Stimulated activated memory B cell treated with anti-CD40 and anti-IgM and Interleukin-4, amounts not matched to agents 10 μg/mL and 1 μg/mL and 100 μg/mL, for 72 hours (primary cell): ENCODE measurements around the gene CYP2U1.
A peak's percentile ranks its signal among the peaks of the same experiment; 100 is the strongest.
"Not testable (repeated sequence)": the region's sequence is repeated elsewhere in the genome, so short reads cannot be mapped to it uniquely, and the experiment has no call there.

ENCODE experiments used
- ATAC-seq: fragments of 150-1000 bp; cut with Tn5 transposase; 2 replicates; pipeline ENCODE4 v1.10.0; 2021
- H3K27ac Mint-ChIP-seq: one replicate; pipeline ENCODE4 v1.8.0; 2022; ENCODE audit warnings: mild to moderate bottlenecking, mixed read lengths
- H3K27me3 Mint-ChIP-seq: one replicate; pipeline ENCODE4 v1.8.0; 2022; ENCODE audit warnings: mixed read lengths
- H3K36me3 Mint-ChIP-seq: one replicate; pipeline ENCODE4 v1.8.0; 2022; ENCODE audit warnings: mixed read lengths
- H3K4me1 Mint-ChIP-seq: one replicate; pipeline ENCODE4 v1.8.0; 2022; ENCODE audit warnings: mixed read lengths
- H3K4me3 Mint-ChIP-seq: one replicate; pipeline ENCODE4 v1.8.0; 2022; ENCODE audit warnings: mild to moderate bottlenecking, moderate library complexity, mixed read lengths
- H3K9me3 Mint-ChIP-seq: one replicate; pipeline ENCODE4 v1.8.0; 2022; ENCODE audit warnings: mixed read lengths

Gene CYP2U1

DNA sequence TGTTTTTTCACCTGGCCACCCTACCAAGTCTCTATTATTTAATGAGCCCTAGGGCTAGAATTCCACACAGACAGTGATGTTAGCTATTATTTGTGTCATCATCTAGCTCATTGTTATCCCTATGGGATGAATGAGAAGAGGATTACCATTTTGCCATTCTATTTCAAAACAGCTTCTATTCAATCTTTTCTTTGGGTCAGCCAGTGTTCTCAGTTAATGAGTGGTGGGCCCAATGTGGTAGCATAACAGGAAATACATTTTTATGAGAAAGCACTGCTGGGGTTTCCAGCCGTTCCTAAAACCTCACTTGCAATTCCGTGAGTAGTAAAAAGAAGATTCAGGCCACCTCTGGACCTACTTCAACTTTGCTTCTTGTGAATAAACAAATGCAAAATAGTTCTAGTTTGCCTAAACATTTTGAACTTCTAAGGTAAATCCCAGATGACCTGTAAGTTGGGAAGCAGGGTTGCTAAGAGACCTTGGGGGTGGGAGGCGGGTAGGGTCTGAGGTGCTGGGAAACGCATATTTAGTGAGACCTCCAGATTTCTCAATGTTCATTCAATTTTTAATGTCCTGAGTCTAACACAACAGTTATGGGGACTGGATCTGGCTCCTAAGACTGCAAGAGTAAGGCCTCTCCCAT lies 24.8 kb upstream of the CYP2U1 start:
- H3K9me3 Mint-ChIP-seq, result peaks cover 5% of the 10 kb centered on the region
- no peak overlapping the region for H3K27ac Mint-ChIP-seq
- peaks cover 23% of the 10 kb centered on the region for H3K27me3 Mint-ChIP-seq
- ATAC-seq, result no peak
- H3K4me1 Mint-ChIP-seq, result no peaks in the 10 kb centered on the region
- H3K36me3 Mint-ChIP-seq, result peaks cover 6% of the 10 kb centered on the region
- no peak overlapping the region for H3K4me3 Mint-ChIP-seq

DNA sequence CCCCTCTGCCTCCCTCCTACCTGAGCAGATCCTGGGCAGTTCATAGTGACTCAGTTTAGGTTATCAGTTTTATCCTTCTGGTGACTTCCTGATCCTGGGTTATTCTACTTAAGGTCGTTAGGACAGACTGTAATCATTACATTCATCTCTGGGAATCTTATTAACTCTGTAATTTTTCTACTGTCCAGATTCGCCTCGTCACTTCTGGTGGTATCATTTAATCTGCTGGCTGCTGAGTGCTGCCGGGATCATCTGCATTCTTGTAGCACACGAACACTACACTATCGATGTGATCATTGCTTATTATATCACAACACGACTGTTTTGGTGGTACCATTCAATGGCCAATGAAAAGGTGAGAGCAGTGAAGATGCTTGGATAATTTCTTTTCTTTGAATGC lies 23.0 kb upstream of the CYP2U1 start:
- Mint-ChIP-seq H3K36me3 (peaks cover 6% of the 10 kb centered on the region), H3K9me3 (peaks cover 5% of the 10 kb centered on the region), H3K27me3 (peaks cover 5% of the 10 kb centered on the region), H3K27ac (no peak overlapping the region), H3K4me3 (no peak overlapping the region), H3K4me1 (no peaks in the 10 kb centered on the region)
- no peak for ATAC-seq

DNA sequence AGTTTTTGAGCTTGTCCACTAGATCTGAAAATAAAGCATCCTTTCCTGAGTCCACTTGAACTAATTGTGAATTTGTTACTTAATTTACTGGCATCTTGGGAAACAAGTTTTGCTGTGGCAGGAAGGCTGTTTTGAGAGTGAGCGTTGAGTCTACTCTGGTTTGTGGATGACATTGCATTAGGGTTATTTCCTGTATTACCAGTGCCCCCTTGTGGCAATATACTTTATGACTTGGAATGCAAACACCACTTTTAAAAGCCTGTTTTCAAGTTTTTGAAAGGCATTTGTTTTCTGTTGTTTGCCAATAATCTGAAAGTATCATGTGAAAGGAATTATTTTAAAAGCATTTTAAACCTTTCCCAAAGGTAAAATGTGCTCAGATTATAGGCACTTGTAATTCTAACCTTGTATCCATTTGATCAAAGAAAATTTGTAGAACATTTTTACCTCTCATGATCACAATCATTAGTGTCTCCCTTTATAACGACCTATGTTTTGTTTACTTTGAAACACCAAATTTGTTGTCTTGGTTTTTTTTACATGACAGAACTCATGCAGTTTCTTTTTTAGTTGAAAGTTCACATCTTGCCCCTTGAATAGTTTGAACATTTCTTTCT lies 18.0 kb upstream of the CYP2U1 start:
- Mint-ChIP-seq H3K4me1 (no peaks in the 10 kb centered on the region), H3K27ac (no peak overlapping the region), H3K4me3 (no peak overlapping the region), H3K27me3 (no peaks in the 10 kb centered on the region), H3K9me3 (no peaks in the 10 kb centered on the region), H3K36me3 (peaks cover under 1% of the 10 kb centered on the region)
- peak; percentile 68 for ATAC-seq

DNA sequence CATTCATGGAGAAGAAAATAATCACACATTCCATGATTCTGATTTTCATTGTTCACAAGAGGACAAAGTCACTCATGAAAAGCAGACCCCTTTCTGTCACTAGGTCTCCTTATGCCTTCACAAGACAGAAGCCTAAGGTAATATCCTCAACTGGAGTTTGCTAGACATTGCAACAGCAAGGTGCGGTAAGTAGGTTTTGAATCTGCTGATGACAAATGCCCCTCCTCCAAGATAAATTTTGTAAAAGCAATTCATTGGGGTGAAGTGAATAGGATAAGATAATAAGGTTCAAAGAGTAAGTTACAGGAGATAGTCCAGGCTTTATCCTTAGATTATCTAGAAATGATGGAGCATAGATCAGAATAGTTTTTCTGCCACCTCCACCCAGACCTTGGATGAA lies 16.1 kb upstream of the CYP2U1 start:
- H3K27me3 Mint-ChIP-seq, result no peaks in the 10 kb centered on the region
- no peaks in the 10 kb centered on the region for H3K9me3 Mint-ChIP-seq
- H3K4me3 Mint-ChIP-seq, result no peak overlapping the region
- no peak overlapping the region for H3K27ac Mint-ChIP-seq
- peaks cover 6% of the 10 kb centered on the region for H3K36me3 Mint-ChIP-seq
- no peaks in the 10 kb centered on the region for H3K4me1 Mint-ChIP-seq
- ATAC-seq, result no peak

DNA sequence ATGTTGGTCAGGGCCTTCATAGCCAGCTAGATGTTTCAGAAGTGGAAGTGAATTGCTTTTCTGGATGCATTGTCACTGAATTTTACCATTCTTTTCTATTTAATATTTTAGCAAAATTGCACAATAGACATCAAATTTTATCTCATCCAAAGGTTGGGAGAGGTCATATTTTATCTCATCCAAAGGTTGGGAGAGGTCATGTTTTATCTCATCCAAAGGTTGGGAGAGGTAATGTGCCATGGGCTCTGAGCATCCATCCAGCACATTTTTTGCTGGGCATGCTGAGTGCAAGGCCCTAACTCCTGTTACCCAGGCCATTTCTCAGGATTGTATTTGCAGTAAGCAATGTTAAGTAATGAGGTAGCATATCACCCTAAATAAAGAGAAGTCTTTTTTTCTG lies 14.7 kb upstream of the CYP2U1 start:
- Mint-ChIP-seq H3K27ac (no peak overlapping the region), H3K36me3 (peaks cover 6% of the 10 kb centered on the region), H3K9me3 (no peaks in the 10 kb centered on the region), H3K4me1 (no peaks in the 10 kb centered on the region), H3K4me3 (no peak overlapping the region), H3K27me3 (no peaks in the 10 kb centered on the region)
- no peak for ATAC-seq

DNA sequence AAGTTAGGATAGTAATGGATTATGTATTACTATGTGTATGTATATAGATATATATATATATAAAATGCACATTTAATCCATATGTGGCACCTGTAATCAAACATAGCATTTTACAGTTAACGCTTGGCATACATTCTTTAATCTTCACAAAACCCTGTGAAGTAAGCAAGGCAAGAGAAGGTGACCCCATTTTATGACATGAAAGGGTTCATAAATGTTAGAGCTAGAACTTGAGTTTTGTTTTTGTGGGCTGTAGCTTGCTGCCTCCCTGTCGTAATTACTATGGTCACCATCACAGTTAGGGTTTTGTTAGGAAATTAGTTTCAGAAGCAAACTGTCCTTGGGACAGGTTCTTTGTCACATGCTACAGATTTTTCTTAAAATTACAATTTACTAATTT lies 13.8 kb upstream of the CYP2U1 start:
- Mint-ChIP-seq H3K9me3 (no peaks in the 10 kb centered on the region), H3K27ac (no peak overlapping the region), H3K36me3 (peaks cover 6% of the 10 kb centered on the region), H3K27me3 (no peaks in the 10 kb centered on the region), H3K4me1 (no peaks in the 10 kb centered on the region), H3K4me3 (no peak overlapping the region)
- no peak for ATAC-seq

DNA sequence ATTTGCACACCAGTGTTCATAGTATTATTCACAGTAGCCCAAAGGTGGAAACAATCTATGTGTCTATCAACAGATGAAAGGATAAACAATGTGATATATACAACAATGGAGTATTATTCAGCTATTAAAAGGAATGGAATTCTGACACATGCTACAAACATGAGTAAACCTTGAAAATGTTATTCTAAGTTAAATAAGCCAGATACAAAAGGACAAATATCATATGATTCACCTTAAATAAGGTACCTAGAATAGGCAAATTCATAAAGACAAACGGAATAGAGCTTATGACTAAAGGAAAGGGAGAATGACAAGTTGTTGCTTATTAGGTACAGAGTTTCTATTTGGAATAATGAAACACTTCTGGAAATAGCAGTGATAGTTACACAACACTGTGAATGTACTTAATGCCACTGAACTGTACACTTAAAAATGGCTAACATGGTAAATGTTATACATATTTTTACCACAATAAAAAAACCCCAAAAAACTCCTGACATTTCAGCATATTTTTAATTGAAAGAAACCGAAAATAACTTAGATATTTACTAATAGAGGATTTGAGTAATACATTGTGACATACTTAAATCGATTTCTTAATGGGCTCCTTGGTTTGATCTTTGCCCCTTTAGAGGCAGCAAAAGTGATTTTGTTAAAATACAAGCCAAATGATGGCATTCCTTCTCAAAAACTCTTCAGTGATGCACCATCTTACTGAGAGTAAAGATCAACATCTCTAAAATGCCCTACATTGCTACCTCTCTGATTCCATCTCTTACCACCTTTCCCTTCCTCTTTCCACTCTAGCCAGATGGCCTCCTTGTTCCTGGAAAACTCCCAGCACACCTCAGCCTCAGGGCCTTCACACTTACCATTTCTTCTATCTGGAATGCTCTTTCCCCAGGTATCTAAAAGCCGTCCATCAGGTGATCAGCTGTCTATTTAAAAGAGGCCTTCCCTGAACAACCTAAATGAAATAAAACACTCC lies 8.6 kb upstream of the CYP2U1 start:
- Mint-ChIP-seq H3K9me3 (no peaks in the 10 kb centered on the region), H3K27ac (no peak overlapping the region), H3K4me1 (no peaks in the 10 kb centered on the region), H3K36me3 (peaks cover 6% of the 10 kb centered on the region), H3K4me3 (no peak overlapping the region), H3K27me3 (no peaks in the 10 kb centered on the region)
- no peak for ATAC-seq

DNA sequence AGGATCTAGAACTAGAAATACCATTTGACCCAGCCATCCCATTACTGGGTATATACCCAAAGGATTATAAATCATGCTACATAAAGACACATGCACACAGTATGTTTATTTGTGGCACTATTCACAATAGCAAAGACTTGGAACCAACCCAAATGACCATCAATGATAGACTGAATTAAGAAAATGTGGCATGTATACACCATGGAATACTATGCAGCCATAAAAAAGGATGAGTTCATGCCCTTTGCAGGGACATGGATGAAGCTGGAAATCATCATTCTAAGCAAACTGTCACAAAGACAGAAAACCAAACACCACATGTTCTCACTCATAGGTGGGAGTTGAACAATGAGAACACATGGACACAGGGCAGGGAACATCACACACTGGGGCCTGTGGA lies 5.6 kb upstream of the CYP2U1 start:
- not testable (repeated sequence) for H3K9me3 Mint-ChIP-seq, H3K4me3 Mint-ChIP-seq, H3K27me3 Mint-ChIP-seq, H3K36me3 Mint-ChIP-seq, H3K4me1 Mint-ChIP-seq, H3K27ac Mint-ChIP-seq, ATAC-seq

DNA sequence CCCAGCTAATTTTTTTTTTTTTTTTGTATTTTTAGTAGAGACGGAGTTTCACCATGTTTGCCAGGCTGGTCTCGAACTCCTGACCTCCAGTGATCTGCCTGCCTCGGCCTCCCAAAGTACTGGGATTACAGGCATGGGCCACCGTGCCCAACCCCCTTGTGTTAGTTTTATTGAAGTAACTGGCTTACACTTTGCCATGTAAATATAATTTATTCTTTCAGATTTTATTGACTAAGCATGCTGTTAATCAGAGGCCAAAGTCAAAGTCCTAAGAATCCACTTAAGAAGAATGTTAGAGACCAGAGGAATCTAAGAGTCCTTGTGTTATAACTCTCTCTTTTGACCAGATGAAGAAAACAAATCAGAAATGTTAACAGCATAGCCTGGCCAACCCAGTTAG lies 4.5 kb upstream of the CYP2U1 start:
- not testable (repeated sequence) for H3K9me3 Mint-ChIP-seq, H3K27ac Mint-ChIP-seq, ATAC-seq, H3K4me3 Mint-ChIP-seq, H3K36me3 Mint-ChIP-seq, H3K27me3 Mint-ChIP-seq
- peaks cover 10% of the 10 kb centered on the region for H3K4me1 Mint-ChIP-seq

DNA sequence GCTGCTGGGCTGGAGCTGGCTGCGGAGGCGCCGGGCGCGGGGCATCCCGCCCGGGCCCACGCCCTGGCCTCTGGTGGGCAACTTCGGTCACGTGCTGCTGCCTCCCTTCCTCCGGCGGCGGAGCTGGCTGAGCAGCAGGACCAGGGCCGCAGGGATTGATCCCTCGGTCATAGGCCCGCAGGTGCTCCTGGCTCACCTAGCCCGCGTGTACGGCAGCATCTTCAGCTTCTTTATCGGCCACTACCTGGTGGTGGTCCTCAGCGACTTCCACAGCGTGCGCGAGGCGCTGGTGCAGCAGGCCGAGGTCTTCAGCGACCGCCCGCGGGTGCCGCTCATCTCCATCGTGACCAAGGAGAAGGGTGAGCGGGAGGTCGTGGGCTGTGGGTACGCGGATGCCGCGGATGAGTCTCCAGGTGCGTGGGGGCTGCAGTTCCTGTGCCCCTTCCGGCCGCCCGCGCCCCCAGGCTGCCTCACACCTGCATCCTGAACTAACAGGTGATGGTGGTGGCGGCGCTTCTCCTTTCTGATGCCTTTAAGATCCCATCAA lies 499 bp downstream of the CYP2U1 start:
- no peaks in the 10 kb centered on the region for H3K27me3 Mint-ChIP-seq
- H3K4me3 Mint-ChIP-seq, result peak overlapping the region; percentile 90
- peak; percentile 54 for ATAC-seq
- no peaks in the 10 kb centered on the region for H3K9me3 Mint-ChIP-seq
- H3K4me1 Mint-ChIP-seq, result peaks cover 54% of the 10 kb centered on the region
- H3K36me3 Mint-ChIP-seq, result no peaks in the 10 kb centered on the region
- peak overlapping the region; percentile 85 for H3K27ac Mint-ChIP-seq

DNA sequence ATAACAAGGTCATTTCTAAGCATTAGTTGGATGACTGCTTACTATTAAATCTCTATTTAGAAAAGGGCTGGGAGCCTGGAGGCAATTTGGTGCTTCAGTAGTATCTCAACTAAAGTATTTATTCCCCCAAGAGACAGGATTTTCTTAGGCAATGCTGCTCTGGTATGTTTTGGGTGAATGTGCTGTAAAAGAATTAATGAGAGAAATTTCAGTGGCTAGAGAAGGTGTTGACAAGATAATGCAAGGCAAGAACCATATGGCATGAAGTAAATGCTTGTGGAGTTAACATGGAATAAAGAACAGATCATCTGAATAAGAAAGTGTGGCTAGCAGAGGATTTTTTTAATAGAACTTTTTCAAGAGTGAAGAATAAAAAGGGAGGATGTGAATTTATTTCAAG lies 3.9 kb downstream of the CYP2U1 start:
- no peak for ATAC-seq
- no peaks in the 10 kb centered on the region for H3K9me3 Mint-ChIP-seq
- peaks cover 68% of the 10 kb centered on the region for H3K4me1 Mint-ChIP-seq
- no peak overlapping the region for H3K4me3 Mint-ChIP-seq
- H3K27me3 Mint-ChIP-seq, result no peaks in the 10 kb centered on the region
- peak overlapping the region; percentile 74 for H3K27ac Mint-ChIP-seq
- peaks cover 8% of the 10 kb centered on the region for H3K36me3 Mint-ChIP-seq

DNA sequence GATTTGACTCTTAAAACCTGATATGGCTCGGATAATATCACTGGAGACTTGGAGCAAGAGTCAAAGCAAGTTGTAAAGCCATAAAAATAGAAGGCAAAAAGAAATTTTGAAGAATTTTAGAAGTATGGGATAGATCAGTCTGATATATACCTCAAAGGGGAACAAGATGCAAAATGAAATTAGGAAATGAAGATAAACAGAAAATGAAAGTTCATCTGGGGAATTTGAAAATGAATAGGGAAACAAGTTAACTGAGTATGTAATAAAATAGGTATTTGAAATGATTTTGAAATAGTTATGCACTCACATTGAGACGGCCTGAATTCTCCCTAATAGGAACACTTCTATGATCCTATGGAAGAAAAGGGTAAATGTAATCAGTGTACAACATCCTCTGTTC lies 5.7 kb downstream of the CYP2U1 start:
- Mint-ChIP-seq H3K4me1 (peaks cover 56% of the 10 kb centered on the region), H3K27ac (peak overlapping the region; percentile 74), H3K36me3 (peaks cover 8% of the 10 kb centered on the region), H3K9me3 (no peaks in the 10 kb centered on the region), H3K4me3 (peak overlapping the region; percentile 69), H3K27me3 (no peaks in the 10 kb centered on the region)
- no peak for ATAC-seq

DNA sequence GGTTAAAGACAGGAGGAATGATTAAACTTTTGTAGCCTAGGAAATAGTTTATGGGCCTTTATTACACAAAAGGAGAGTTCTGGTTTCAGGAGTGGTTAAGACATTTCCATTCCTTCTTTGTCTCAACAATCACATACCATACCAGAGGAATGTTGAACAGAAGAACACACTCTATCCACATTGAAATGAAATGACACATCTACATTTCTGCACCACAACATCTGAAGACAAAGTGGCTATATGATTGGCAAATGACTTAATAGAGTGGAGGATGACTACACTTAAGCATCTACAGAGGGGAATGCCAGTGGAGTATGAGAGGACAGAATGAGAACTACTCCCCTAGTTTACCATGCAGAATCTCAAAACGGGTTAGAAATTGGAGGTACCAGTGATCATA lies 8.0 kb downstream of the CYP2U1 start:
- Mint-ChIP-seq H3K4me1 (peaks cover 35% of the 10 kb centered on the region), H3K27me3 (no peaks in the 10 kb centered on the region), H3K9me3 (no peaks in the 10 kb centered on the region), H3K4me3 (no peak overlapping the region), H3K36me3 (peaks cover 17% of the 10 kb centered on the region), H3K27ac (no peak overlapping the region)
- no peak for ATAC-seq

DNA sequence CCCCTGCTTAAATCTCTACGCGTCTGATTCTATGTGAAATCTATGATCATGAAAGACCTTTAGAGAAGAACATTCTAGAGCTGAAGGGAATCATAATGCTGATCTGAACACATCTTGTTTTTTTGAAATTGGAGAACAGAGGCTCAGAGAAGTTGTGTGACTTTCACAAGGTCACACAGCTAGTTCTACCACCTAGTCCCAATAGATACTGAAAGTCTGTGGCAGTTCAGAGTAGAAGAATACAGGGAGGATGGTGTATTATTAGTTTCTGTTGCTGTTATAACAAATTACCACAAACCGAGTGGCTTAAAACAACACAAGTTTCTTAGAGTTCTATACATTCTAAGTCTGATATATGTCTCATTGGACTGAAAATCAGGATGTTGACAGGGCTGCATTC lies 14.5 kb downstream of the CYP2U1 start:
- no peak overlapping the region for H3K27ac Mint-ChIP-seq

DNA sequence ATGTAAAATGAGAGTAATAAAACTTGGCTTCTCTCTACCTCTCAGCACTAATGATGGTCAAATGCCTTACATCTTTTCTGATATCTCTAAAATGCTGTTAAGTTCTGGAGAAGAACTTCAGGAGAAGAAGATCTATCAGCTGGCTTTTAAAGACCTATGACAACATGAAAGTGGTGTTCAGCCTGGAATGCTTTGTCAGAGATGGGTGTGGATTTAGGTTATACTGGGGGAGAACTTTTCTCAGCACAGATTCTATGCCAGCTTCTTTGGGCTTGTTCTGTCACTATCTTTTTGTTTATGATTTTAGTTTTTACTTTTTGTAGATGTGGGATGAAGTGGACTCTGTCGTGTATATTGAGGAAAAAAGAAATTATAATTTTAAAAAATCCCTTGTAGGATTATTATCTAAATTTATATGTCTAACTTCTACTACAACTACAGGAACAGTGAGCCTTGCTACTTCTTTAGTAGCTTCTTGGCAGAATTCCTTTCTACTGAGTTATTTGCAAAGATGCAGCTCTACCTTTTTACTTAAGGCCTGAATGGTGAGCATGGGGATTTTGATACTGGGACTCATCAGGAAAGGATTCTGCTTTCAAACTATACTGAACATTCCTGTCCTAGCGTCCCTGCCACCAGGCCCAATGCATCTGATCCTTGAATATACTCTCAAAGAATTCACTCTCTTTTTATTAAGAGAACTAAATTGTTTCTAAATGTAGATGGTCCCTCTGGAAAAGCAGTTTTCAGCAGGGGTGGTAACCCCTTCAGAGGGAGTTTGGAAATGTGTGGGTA lies 19.6 kb downstream of the CYP2U1 start:
- no peak overlapping the region for H3K4me3 Mint-ChIP-seq
- no peaks in the 10 kb centered on the region for H3K27me3 Mint-ChIP-seq
- ATAC-seq, result no peak
- no peaks in the 10 kb centered on the region for H3K4me1 Mint-ChIP-seq
- H3K27ac Mint-ChIP-seq, result no peak overlapping the region
- H3K9me3 Mint-ChIP-seq, result peaks cover 7% of the 10 kb centered on the region
- H3K36me3 Mint-ChIP-seq, result peaks cover 59% of the 10 kb centered on the region

More for the DNA sequence above, 14.5 kb downstream of the CYP2U1 start:
- Mint-ChIP-seq H3K4me1 (no peaks in the 10 kb centered on the region), H3K4me3 (no peak overlapping the region), H3K36me3 (peaks cover 46% of the 10 kb centered on the region), H3K9me3 (no peaks in the 10 kb centered on the region), H3K27me3 (no peaks in the 10 kb centered on the region)
- no peak for ATAC-seq
